ENCODE results near the gene WSCD2. TPM values are rescaled to one million over a fixed set of nuclear protein-coding genes. Genes with fewer than 3 reads are reported as not detected.
A peak's percentile ranks its signal among the peaks of the same experiment; 100 is the strongest.

Gene WSCD2
- 10 to 100 TPM in 2 of 4 donors, 1 to 10 TPM in 2; 6.9 to 10.4 (median 8.8) TPM for polyA plus RNA-seq (ENCODE audit: insufficient read length in 4 of 4)

GRCh38 chr12:108129017-108129812 is at the start of gene WSCD2:
Gene WSCD2, plus strand, starts transcription at chr12:108129288. Its CDS starts 66,545 bp downstream, at chr12:108195833.
- peak in 2 of 4 donors; percentile 58 to 75 for DNase-seq (ENCODE audit: low read depth in 4 of 4, low spot score in 2 of 4)

GRCh38 chr12:108079721-108080120 is 49.4 kb upstream of the WSCD2 start:
- no peak for DNase-seq (ENCODE audit: low read depth in 4 of 4, low spot score in 2 of 4)

GRCh38 chr12:108080363-108080762 is 48.7 kb upstream of the WSCD2 start:
- no peak for DNase-seq (ENCODE audit: low read depth in 4 of 4, low spot score in 2 of 4)

- no peak for DNase-seq (ENCODE audit: low read depth in 4 of 4, low spot score in 2 of 4)
Observed at GRCh38 chr12:108082485-108082884, 46.6 kb upstream of the WSCD2 start.

GRCh38 chr12:108087900-108088299 is 41.2 kb upstream of the WSCD2 start:
- DNase-seq (ENCODE audit: low read depth in 4 of 4, low spot score in 2 of 4), result no peak

- DNase-seq (ENCODE audit: low read depth in 4 of 4, low spot score in 2 of 4), result no peak
Observed at GRCh38 chr12:108090107-108090899, 38.8 kb upstream of the WSCD2 start.

GRCh38 chr12:108090932-108091678 is 38.0 kb upstream of the WSCD2 start:
- DNase-seq (ENCODE audit: low read depth in 4 of 4, low spot score in 2 of 4), result no peak

GRCh38 chr12:108091679-108092051 is 37.4 kb upstream of the WSCD2 start:
- DNase-seq (ENCODE audit: low read depth in 4 of 4, low spot score in 2 of 4), result no peak

GRCh38 chr12:108093209-108093608 is 35.9 kb upstream of the WSCD2 start:
- DNase-seq (ENCODE audit: low read depth in 4 of 4, low spot score in 2 of 4), result no peak

- DNase-seq (ENCODE audit: low read depth in 4 of 4, low spot score in 2 of 4), result no peak
Observed at GRCh38 chr12:108094056-108094649, 34.9 kb upstream of the WSCD2 start.

- DNase-seq (ENCODE audit: low read depth in 4 of 4, low spot score in 2 of 4), result no peak
Observed at GRCh38 chr12:108097160-108097911, 31.8 kb upstream of the WSCD2 start.

- no peak for DNase-seq (ENCODE audit: low read depth in 4 of 4, low spot score in 2 of 4)
Observed at GRCh38 chr12:108098374-108098773, 30.7 kb upstream of the WSCD2 start.

GRCh38 chr12:108099073-108099472 is 30.0 kb upstream of the WSCD2 start:
- DNase-seq (ENCODE audit: low read depth in 4 of 4, low spot score in 2 of 4), result no peak

GRCh38 chr12:108099778-108100489 is 29.2 kb upstream of the WSCD2 start:
- no peak for DNase-seq (ENCODE audit: low read depth in 4 of 4, low spot score in 2 of 4)

GRCh38 chr12:108101605-108102175 is 27.4 kb upstream of the WSCD2 start:
- no peak for DNase-seq (ENCODE audit: low read depth in 4 of 4, low spot score in 2 of 4)

GRCh38 chr12:108102363-108102762 is 26.7 kb upstream of the WSCD2 start:
- DNase-seq (ENCODE audit: low read depth in 4 of 4, low spot score in 2 of 4), result no peak

- DNase-seq (ENCODE audit: low read depth in 4 of 4, low spot score in 2 of 4), result no peak
Observed at GRCh38 chr12:108103087-108103486, 26.0 kb upstream of the WSCD2 start.

GRCh38 chr12:108103517-108103916 is 25.6 kb upstream of the WSCD2 start:
- DNase-seq (ENCODE audit: low read depth in 4 of 4, low spot score in 2 of 4), result no peak

GRCh38 chr12:108104657-108105056 is 24.4 kb upstream of the WSCD2 start:
- no peak for DNase-seq (ENCODE audit: low read depth in 4 of 4, low spot score in 2 of 4)

All from left renal cortex interstitium (tissue), 4 donors.